Tibial artery (tissue), 4 donors: Measurements from ENCODE around the gene MIP.
"Not testable (repeated sequence)": the region's sequence is repeated elsewhere in the genome, so short reads cannot be mapped to it uniquely, and the experiment has no call there.

Experiments
- DNase-seq, 2 donors: peaks; one replicate each; pipeline ENCODE4 v3.0.0-alpha.2; 2019
- H3K27ac ChIP-seq, 2 donors: fragments of 200-600 bp; sonication (generic) in 1 of 2; 1 replicate in 1 of 2; 2 replicates in 1 of 2; pipeline ENCODE4 v1.5.1; 2018 to 2019; ENCODE audit warnings: mild to moderate bottlenecking in 1 of 2
- H3K27me3 ChIP-seq, 2 donors: fragments of 200-600 bp; sonication (generic) in 1 of 2; one replicate each; pipeline versions ENCODE4 v1.5.1 to v1.6.0; 2016 to 2019
- H3K36me3 ChIP-seq, 3 donors: fragments of 200-600 bp; sonication (generic) in 2 of 3; one replicate each; pipeline ENCODE4 v1.5.1; 2016 to 2019; ENCODE audit warnings: mild to moderate bottlenecking in 2 of 3
- H3K4me1 ChIP-seq, 4 donors: fragments of 200-600 bp; sonication (generic) in 2 of 4; 1 replicate in 3 of 4; 2 replicates in 1 of 4; pipeline ENCODE4 v1.5.1; 2016 to 2019
- H3K4me3 ChIP-seq, 2 donors: fragments of 200-600 bp; sonication (generic) in 1 of 2; 1 replicate in 1 of 2; 2 replicates in 1 of 2; pipeline ENCODE4 v1.5.1; 2018 to 2019; ENCODE audit warnings: mild to moderate bottlenecking in 2 of 2
- H3K9me3 ChIP-seq, 3 donors: fragments of 200-600 bp; sonication (generic) in 1 of 3; one replicate each; pipeline ENCODE4 v1.5.1; 2016 to 2019
- CTCF ChIP-seq, 2 experiments: fragments of 200-600 bp in 1 of 2; fragments of 450-650 bp in 1 of 2; IDR thresholded peaks; one replicate each; pipeline ENCODE4 v1.5.1; 2017 to 2019; ENCODE audit warnings: antibody characterized with exemption in 2 of 2, mild to moderate bottlenecking in 1 of 2, moderate library complexity in 1 of 2
- intact Hi-C: fragments of 100-400 bp; cut with DNase I; formaldehyde crosslinking; loops from one replicate; pipeline ENCODE4 v1.15.0; 2023; ENCODE audit warnings: low total_unique reads

Gene MIP

GRCh38 chr12:56457817-56458216 lies 3.4 kb upstream of the MIP start:
- no peaks in the 10 kb centered on the region for H3K36me3 ChIP-seq
- H3K4me1 ChIP-seq = no peaks in the 10 kb centered on the region
- H3K4me3 ChIP-seq = no peak overlapping the region
- H3K27ac ChIP-seq = no peak overlapping the region
- H3K9me3 ChIP-seq = no peaks in the 10 kb centered on the region
- peaks cover 0 to 15% of the 10 kb centered on the region in 2 donors for H3K27me3 ChIP-seq
- no peak for TF ChIP-seq CTCF (IDR thresholded peaks at IDR 0.05)
- no peak for DNase-seq
- intact Hi-C loops = no loop called here

GRCh38 chr12:56451147-56451546 lies 3.3 kb downstream of the MIP start:
- Histone ChIP-seq H3K36me3 (no peaks in the 10 kb centered on the region), H3K4me1 (peaks cover 0 to 11% (median 2%) of the 10 kb centered on the region in 4 donors), H3K27ac (no peak overlapping the region), H3K9me3 (no peaks in the 10 kb centered on the region), H3K4me3 (no peak overlapping the region), H3K27me3 (peaks cover 0 to 15% of the 10 kb centered on the region in 2 donors)
- TF ChIP-seq CTCF (IDR thresholded peaks at IDR 0.05) = no peak
- DNase-seq = no peak
- intact Hi-C loops = no loop called here

DNA sequence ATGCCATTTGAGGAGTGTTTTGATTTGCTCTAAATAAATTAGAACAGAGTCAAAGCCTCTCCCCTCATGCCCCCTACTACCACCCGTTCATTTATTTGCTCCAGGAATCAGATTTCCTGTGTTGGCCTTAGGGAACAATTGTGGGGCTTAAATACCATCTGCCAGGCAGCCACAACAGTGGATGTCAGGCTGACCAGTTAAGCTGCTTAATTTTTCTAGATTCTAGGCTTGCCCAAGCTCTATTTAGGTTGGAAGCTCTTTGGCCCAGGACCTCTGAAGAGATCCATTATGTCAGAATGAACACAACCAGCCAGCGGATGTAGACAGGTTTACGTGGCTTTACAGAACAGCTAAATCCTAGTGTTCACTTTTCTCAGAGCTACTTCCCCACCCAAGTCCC lies 4.2 kb downstream of the MIP start:
- peaks cover 0 to 11% (median 2%) of the 10 kb centered on the region in 4 donors for H3K4me1 ChIP-seq
- H3K27ac ChIP-seq = no peak overlapping the region
- no peak for DNase-seq
- intact Hi-C loops = no loop called here
- no peak overlapping the region for H3K4me3 ChIP-seq
- H3K36me3 ChIP-seq = no peaks in the 10 kb centered on the region
- H3K9me3 ChIP-seq = no peaks in the 10 kb centered on the region
- no peak for TF ChIP-seq CTCF (IDR thresholded peaks at IDR 0.05)
- H3K27me3 ChIP-seq = peaks cover 0 to 15% of the 10 kb centered on the region in 2 donors

- peaks cover 0 to 11% (median 2%) of the 10 kb centered on the region in 4 donors for H3K4me1 ChIP-seq
- H3K27me3 ChIP-seq = peaks cover 0 to 14% of the 10 kb centered on the region in 2 donors
- DNase-seq = no peak
- no peaks in the 10 kb centered on the region for H3K9me3 ChIP-seq
- TF ChIP-seq CTCF (IDR thresholded peaks at IDR 0.05) = no peak
- intact Hi-C loops = no loop called here
- H3K27ac ChIP-seq = peak overlapping the region; percentile 86
- H3K36me3 ChIP-seq = no peaks in the 10 kb centered on the region
- H3K4me3 ChIP-seq = peak overlapping the region; percentile 60 to 89
Observed at GRCh38 chr12:56449622-56449984, 4.9 kb downstream of the MIP start.

GRCh38 chr12:56448860-56449621 lies 5.4 kb downstream of the MIP start, which contains the start of gene TIMELESS:
TIMELESS (minus strand) TSS chr12:56449426; CDS start chr12:56434170, 15,256 bp downstream.
- Histone ChIP-seq H3K4me3 (peak within 1 kb of the TSS; percentile 60 to 89), H3K9me3 (no peaks in the 10 kb centered on the region), H3K27me3 (peaks cover 0 to 9% of the 10 kb centered on the region in 2 donors), H3K36me3 (no peaks in the 10 kb centered on the region), H3K4me1 (peaks cover 0 to 11% (median 2%) of the 10 kb centered on the region in 4 donors), H3K27ac (peak within 1 kb of the TSS; percentile 86)
- peak in 1 of 2 experiments; percentile 4 for TF ChIP-seq CTCF (IDR thresholded peaks at IDR 0.05)
- DNase-seq = peak; percentile 85 to 93
- intact Hi-C loops = no loop called here

DNA sequence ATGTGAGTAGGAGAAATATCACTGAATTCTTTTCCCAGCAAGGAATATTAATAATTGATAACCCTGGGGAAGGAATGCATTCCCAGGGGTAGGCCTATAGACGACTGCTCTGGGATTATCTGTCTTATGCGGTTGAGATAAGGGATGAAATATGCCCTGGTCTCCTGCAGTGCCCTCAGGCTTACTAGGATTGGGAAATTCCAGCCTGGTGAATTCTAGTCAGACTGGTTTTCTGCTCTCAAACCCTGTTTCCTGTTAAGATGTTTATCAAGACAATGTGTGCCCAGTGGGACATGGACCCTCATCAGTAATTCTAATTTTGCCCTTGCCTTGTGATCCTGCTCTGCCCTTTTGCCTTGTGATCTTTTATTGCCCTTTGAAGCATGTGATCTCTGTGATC lies 11.2 kb downstream of the MIP start:
- H3K9me3 ChIP-seq, intact Hi-C loops, H3K4me1 ChIP-seq, H3K4me3 ChIP-seq, DNase-seq, H3K27ac ChIP-seq, H3K36me3 ChIP-seq, H3K27me3 ChIP-seq: not testable (repeated sequence)
